ENCODE data around the gene TEPSIN. TPM values are rescaled to one million over a fixed set of nuclear protein-coding genes. Genes with fewer than 3 reads are reported as not detected.
A peak's percentile ranks its signal among the peaks of the same experiment; 100 is the strongest.

The TEPSIN gene
- total RNA-seq, 1 experiment from 2014 or later: 19.8 TPM

DNA sequence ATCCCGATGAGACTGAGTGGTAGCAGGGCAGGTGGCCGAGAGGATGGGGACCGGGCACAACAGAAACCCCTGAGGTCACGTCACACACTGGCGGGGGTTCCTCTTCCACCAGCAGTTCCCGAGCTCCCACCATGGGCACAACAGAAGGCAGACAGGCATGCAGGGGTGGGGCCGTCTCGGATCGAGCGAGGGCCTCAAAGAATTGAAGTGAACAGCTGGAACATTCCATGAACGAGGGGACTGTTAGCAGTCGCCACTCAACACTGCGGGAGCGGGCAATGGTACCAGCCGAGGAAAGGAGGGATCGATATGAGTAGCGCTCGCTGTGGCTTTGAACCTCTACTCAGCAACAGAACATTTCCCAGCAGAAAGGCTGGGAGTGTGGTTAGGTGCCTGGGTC, 21.4 kb downstream of the TEPSIN start:
- H3K36me3 ChIP-seq (replicated peaks; ENCODE audit: control insufficient read depth, insufficient read depth, low read length): peaks cover 2% of the 10 kb centered on the region
- no peak for DNase-seq
- no peak overlapping the region for H3K4me3 ChIP-seq (ENCODE audit: insufficient read depth, low read depth, low read length)
- no peaks in the 10 kb centered on the region for H3K27me3 ChIP-seq (ENCODE audit: control insufficient read depth, insufficient read depth, low read length)

GRCh38 chr17:81213978-81214377, 24.9 kb downstream of the TEPSIN start:
- no peak overlapping the region for H3K4me3 ChIP-seq (ENCODE audit: insufficient read depth, low read depth, low read length)
- no peaks in the 10 kb centered on the region; the same call in none of the 2 replicates for H3K36me3 ChIP-seq (replicated peaks; ENCODE audit: control insufficient read depth, insufficient read depth, low read length)
- no peaks in the 10 kb centered on the region for H3K27me3 ChIP-seq (ENCODE audit: control insufficient read depth, insufficient read depth, low read length)
- no peak for DNase-seq

DNA sequence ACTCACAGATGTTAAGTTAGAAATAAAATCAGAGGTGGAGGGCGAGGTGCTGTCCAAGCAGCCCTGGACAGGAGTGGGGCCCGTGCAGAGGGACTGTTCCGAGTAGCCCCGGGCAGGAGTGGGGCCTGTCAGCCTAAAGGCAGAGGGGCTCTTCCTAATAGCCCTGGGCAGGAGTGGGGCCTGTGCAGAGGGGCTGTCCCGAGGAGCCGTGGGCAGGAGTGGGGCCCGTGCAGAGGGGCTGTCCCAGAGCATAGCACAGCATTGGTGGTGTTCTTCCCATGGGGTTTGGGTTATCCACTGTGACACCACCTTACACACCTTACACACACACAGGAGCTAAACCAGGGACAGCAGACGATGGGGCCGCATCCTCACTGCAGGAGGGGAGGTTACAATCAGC, 26.5 kb downstream of the TEPSIN start:
- H3K4me3 ChIP-seq (ENCODE audit: insufficient read depth, low read depth, low read length): no peak overlapping the region
- no peaks in the 10 kb centered on the region; the same call in none of the 2 replicates for H3K36me3 ChIP-seq (replicated peaks; ENCODE audit: control insufficient read depth, insufficient read depth, low read length)
- DNase-seq: no peak
- H3K27me3 ChIP-seq (ENCODE audit: control insufficient read depth, insufficient read depth, low read length): no peaks in the 10 kb centered on the region

- DNase-seq: no peak
- H3K4me3 ChIP-seq (ENCODE audit: insufficient read depth, low read depth, low read length): no peak overlapping the region
- no peaks in the 10 kb centered on the region; the same call in none of the 2 replicates for H3K36me3 ChIP-seq (replicated peaks; ENCODE audit: control insufficient read depth, insufficient read depth, low read length)
- no peaks in the 10 kb centered on the region for H3K27me3 ChIP-seq (ENCODE audit: control insufficient read depth, insufficient read depth, low read length)
Measured at GRCh38 chr17:81210868-81211267, 28.0 kb downstream of the TEPSIN start.

- DNase-seq: no peak
- Histone ChIP-seq H3K4me3 (ENCODE audit: insufficient read depth, low read depth, low read length) (no peak overlapping the region), H3K27me3 (ENCODE audit: control insufficient read depth, insufficient read depth, low read length) (no peaks in the 10 kb centered on the region), H3K36me3 (replicated peaks; ENCODE audit: control insufficient read depth, insufficient read depth, low read length) (peaks cover 2% of the 10 kb centered on the region)
Measured at GRCh38 chr17:81210466-81210865, 28.4 kb downstream of the TEPSIN start.

GRCh38 chr17:81209141-81209540, 29.7 kb downstream of the TEPSIN start:
- Histone ChIP-seq H3K27me3 (ENCODE audit: control insufficient read depth, insufficient read depth, low read length) (no peaks in the 10 kb centered on the region), H3K36me3 (replicated peaks; ENCODE audit: control insufficient read depth, insufficient read depth, low read length) (peaks cover 2% of the 10 kb centered on the region), H3K4me3 (ENCODE audit: insufficient read depth, low read depth, low read length) (no peak overlapping the region)
- DNase-seq: no peak

GRCh38 chr17:81208651-81209050, 30.2 kb downstream of the TEPSIN start:
- Histone ChIP-seq H3K27me3 (ENCODE audit: control insufficient read depth, insufficient read depth, low read length) (no peaks in the 10 kb centered on the region), H3K36me3 (replicated peaks; ENCODE audit: control insufficient read depth, insufficient read depth, low read length) (peaks cover 2% of the 10 kb centered on the region), H3K4me3 (ENCODE audit: insufficient read depth, low read depth, low read length) (no peak overlapping the region)
- no peak for DNase-seq

GRCh38 chr17:81207610-81208581, 31.0 kb downstream of the TEPSIN start:
- H3K4me3 ChIP-seq (ENCODE audit: insufficient read depth, low read depth, low read length): no peak overlapping the region
- no peak for DNase-seq

DNA sequence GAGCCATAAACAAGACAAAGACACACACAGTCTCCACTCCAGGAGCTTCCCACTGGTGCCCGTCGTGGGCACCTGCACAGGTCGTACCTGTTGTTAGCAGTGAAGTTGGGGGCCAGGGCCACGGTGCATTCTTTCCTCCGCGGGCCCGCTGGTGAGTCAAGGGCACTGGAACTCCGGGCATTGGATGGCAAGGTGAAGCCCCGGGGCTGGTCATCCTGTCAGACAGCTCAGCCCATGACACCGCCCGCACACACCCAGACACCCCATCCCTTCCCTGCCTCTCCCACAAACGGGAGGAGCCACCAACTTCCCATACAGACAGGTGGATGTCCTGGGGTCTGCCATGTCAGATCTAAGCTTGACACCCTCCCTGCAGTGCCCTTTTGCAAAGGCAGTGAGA, 32.2 kb downstream of the TEPSIN start:
- DNase-seq: no peak
- H3K36me3 ChIP-seq (replicated peaks; ENCODE audit: control insufficient read depth, insufficient read depth, low read length): peaks cover 2% of the 10 kb centered on the region
- H3K4me3 ChIP-seq (ENCODE audit: insufficient read depth, low read depth, low read length): no peak overlapping the region
- H3K27me3 ChIP-seq (ENCODE audit: control insufficient read depth, insufficient read depth, low read length): no peaks in the 10 kb centered on the region

More at GRCh38 chr17:81207610-81208581, 31.0 kb downstream of the TEPSIN start:
- H3K27me3 ChIP-seq (ENCODE audit: control insufficient read depth, insufficient read depth, low read length): no peaks in the 10 kb centered on the region
- H3K36me3 ChIP-seq (replicated peaks; ENCODE audit: control insufficient read depth, insufficient read depth, low read length): peaks cover 2% of the 10 kb centered on the region

DNA sequence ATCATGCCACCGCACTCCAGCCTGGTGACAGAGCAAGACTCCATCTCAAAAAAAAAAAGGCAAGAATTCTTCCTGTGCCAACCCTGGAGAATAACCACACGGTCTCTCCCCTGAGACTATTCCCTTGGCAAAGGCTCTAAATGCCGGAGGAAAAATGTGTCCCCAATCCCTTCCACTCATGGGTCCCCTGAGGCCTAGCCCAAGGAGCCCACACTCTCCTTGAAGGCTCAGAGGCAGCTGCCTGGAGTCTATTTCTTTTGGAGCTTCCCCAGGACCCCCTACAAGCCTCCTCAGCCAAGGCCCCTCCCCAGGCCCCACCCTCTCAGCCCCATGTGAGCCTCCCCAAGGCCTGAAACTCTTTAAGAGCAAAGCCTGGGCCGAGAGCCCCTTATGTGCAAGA, 32.7 kb downstream of the TEPSIN start:
- no peak for DNase-seq
- Histone ChIP-seq H3K36me3 (replicated peaks; ENCODE audit: control insufficient read depth, insufficient read depth, low read length) (peaks cover 2% of the 10 kb centered on the region), H3K4me3 (ENCODE audit: insufficient read depth, low read depth, low read length) (no peak overlapping the region), H3K27me3 (ENCODE audit: control insufficient read depth, insufficient read depth, low read length) (no peaks in the 10 kb centered on the region)

DNA sequence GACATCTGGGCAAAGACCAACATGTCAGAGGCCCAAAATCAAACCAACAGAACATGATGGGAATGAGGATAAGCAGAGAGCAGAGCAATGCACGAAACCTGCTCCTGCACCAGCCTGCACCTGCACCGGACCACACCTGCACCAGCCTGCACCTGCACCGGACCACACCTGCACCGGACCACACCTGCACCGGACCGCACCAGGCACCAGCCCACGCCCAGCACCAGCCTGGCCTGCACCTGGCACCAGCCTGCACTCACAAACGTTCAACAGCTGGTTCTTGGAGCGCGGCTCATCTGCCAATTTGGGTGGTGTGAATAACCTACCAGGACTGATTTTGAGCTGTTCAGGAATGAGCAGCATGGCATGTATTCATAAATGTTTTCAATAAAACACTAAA, 34.3 kb downstream of the TEPSIN start:
- no peaks in the 10 kb centered on the region for H3K27me3 ChIP-seq (ENCODE audit: control insufficient read depth, insufficient read depth, low read length)
- DNase-seq: no peak
- peaks cover 2% of the 10 kb centered on the region for H3K36me3 ChIP-seq (replicated peaks; ENCODE audit: control insufficient read depth, insufficient read depth, low read length)
- no peak overlapping the region for H3K4me3 ChIP-seq (ENCODE audit: insufficient read depth, low read depth, low read length)

GRCh38 chr17:81203136-81203535, 35.7 kb downstream of the TEPSIN start:
- peaks cover 3% of the 10 kb centered on the region for H3K36me3 ChIP-seq (replicated peaks; ENCODE audit: control insufficient read depth, insufficient read depth, low read length)
- no peak overlapping the region for H3K4me3 ChIP-seq (ENCODE audit: insufficient read depth, low read depth, low read length)

GRCh38 chr17:81202318-81202717, 36.5 kb downstream of the TEPSIN start:
- Histone ChIP-seq H3K36me3 (replicated peaks; ENCODE audit: control insufficient read depth, insufficient read depth, low read length) (peaks cover 3% of the 10 kb centered on the region), H3K4me3 (ENCODE audit: insufficient read depth, low read depth, low read length) (no peak overlapping the region), H3K27me3 (ENCODE audit: control insufficient read depth, insufficient read depth, low read length) (no peaks in the 10 kb centered on the region)
- no peak for DNase-seq

More at GRCh38 chr17:81203136-81203535, 35.7 kb downstream of the TEPSIN start:
- H3K27me3 ChIP-seq (ENCODE audit: control insufficient read depth, insufficient read depth, low read length): no peaks in the 10 kb centered on the region
- DNase-seq: no peak

DNA sequence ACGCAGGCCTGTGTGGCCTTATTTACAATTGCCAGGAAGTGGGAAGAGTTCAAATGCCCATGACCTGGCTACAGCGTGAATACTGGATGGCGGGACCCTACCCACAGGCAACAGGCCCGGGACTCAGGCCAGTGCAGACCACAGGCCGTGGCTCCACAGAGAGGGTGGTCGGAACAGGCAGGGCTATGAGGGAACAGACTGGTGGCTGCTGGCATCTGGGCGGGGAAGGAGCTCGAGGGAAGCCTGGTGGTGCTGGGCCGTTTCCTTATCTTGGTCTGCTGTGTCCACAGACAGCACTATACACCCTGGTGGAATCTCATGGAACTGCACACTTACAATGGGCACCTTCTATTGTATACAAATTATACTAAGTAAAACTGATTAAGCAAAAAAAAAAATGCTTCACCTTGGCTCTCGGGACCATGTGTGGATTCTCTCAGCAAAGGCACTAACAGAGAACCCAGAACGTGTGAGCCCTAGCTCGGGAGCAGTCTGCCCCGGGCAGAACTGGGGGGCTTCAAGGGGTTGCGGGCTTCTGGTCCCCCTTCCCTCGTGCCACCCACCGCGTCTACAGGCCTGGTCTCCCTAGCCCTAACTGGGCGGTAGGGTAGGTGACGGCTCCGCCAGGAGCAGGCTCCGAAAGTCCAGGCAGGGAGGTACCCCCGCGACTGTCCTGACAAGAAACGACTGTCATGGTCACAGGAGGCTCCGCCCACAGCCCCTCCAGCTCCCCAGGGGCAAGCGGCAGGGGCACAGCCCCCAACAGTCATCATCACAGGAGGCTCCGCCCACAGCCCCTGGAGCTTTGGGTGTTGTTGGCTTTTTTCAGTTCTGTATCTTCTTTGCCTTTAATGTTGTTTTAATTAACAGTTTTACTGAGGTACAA, 37.9 kb downstream of the TEPSIN start:
- peak; percentile 89 for DNase-seq
- H3K36me3 ChIP-seq (replicated peaks; ENCODE audit: control insufficient read depth, insufficient read depth, low read length): peaks cover 3% of the 10 kb centered on the region
- no peak overlapping the region for H3K4me3 ChIP-seq (ENCODE audit: insufficient read depth, low read depth, low read length)
- no peaks in the 10 kb centered on the region for H3K27me3 ChIP-seq (ENCODE audit: control insufficient read depth, insufficient read depth, low read length)

All from H7 (cell line).